ENCODE measurements around the gene CDH15. TPM values are rescaled to one million over a fixed set of nuclear protein-coding genes. Genes with fewer than 3 reads are reported as not detected.
"Not testable (repeated sequence)": the region's sequence is repeated elsewhere in the genome, so short reads cannot be mapped to it uniquely, and the experiment has no call there.

Gene CDH15
- polyA plus RNA-seq, 1 donor: 217 TPM

GRCh38 chr16:89172528-89173173, 1.1 kb downstream of the CDH15 start:
- DNase-seq (ENCODE audit: low read depth): no peak

DNA sequence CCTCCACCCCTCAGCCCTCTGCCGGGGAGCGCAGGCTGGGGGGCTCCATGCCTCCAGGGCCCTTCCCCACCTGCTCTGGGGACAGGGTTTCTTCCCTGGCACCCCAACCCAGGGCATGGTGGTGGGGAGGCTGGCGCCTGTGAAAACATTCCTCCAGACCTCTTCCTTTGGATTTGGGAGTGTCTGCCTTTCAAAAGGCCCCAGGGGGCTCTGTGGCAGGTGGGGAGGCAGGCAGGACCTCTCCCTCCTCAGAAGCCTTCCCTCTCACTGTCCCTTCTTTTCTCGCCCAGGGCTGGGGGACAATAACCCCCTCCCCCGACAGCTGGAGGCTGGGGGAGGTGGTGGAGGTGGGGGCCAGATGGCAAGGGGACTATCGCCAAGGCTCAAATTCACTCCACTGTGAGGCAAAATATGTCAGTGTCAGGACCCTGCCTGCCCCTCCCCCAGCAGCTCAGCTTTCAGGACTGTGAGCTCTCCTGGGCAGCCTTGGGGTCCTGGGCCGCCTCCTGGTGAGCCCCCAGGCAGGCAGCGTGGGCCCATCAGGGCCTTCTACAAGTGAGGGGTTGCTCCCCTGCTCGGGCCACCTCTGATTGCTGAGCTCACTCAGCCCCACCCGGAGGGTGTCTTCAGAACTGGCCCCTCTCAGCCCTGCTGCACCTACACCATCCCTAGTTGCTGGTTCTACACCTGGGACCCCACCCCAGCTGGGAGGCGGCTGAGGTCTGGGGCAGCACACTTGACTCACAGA, 1.8 kb downstream of the CDH15 start:
- DNase-seq (ENCODE audit: low read depth): no peak

GRCh38 chr16:89174055-89174827, 2.7 kb downstream of the CDH15 start:
- no peak for DNase-seq (ENCODE audit: low read depth)

DNA sequence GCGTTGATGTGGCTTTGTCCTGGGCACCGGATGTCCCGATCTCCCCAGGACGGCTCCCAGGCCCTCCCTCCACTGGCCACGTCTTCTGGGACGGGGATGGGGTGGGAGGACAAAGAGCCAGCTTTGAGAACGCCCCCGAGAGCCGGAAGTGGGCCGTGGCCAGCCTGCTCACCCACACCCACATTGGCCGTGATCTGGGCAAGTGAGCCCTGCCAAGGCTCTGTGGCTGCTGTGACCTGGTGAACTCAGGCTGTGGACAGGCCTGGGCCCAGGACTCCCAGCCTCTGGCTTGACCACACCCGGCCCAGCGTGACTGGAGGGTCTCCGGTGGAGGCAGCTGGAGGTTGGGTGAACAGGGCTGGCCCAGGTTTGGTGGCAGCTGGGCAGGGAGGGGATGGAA, 3.3 kb downstream of the CDH15 start:
- no peak for DNase-seq (ENCODE audit: low read depth)

DNA sequence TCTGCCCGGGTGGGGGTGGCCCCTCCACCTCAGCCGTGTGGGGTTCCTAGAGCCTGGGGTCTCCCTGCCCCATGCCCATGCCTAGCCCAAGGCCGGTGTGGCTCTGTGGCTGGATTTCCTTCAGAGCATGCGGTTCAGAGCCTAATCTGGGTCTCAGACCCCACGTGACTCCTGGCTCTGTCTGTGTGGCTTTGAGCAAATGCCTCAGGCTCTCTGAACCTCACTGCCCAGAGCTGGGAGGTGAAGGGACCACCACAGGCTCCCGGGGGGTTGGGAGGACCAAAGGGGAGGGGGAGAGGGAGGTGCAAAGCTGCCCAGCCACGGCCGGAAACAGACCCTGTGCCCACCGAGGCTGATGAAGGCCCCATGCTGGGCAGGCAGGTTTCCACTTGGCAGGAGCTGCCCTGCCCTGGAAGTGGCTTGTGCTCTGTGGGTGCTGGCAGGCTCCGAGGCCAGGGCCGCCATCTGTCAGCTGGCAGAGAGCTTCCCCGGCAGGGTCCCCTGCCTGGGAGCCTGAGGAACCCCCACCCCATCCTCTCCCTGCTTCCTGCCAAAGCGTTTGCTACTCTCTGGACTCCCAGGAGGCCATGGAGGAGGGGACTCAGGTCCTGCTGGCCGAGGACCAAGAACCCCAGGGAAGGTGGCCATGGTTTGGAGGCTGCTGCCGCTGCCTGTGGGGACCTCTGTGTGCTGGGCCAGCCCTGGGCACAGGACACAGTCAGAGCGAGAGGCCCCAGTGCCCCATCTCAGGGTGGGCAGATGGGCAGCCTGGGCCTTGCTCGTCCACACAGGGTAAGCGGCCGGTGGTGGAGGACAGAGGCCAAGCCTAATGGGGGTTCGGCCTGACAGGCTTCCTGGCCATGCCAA, 4.0 kb downstream of the CDH15 start:
- no peak for DNase-seq (ENCODE audit: low read depth)

GRCh38 chr16:89176147-89176690, 4.7 kb downstream of the CDH15 start:
- DNase-seq (ENCODE audit: low read depth): no peak

DNA sequence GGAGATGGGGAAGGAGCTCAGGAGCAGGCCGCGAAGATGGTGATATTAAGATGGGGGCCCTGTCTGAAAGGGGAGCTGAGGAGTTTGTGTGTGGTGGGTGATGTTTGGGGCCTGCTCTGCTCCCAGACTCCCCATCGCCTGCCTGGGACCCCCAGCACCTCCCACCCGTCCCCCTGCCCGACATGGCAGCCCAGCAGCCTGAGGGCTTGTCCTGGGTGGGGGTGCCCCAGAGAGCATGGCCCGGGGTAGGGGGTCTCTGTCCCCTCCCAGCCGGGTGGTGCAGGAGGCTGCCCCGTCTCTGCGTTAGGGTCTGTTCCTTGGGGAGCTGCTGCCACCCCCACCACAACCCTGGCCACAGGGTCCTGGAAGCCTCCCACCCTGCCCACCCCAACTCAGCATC, 5.2 kb downstream of the CDH15 start:
- no peak for DNase-seq (ENCODE audit: low read depth)

- no peak for DNase-seq (ENCODE audit: low read depth)
These were observed 6.0 kb downstream of the CDH15 start for GRCh38 chr16:89177501-89177900.

DNA sequence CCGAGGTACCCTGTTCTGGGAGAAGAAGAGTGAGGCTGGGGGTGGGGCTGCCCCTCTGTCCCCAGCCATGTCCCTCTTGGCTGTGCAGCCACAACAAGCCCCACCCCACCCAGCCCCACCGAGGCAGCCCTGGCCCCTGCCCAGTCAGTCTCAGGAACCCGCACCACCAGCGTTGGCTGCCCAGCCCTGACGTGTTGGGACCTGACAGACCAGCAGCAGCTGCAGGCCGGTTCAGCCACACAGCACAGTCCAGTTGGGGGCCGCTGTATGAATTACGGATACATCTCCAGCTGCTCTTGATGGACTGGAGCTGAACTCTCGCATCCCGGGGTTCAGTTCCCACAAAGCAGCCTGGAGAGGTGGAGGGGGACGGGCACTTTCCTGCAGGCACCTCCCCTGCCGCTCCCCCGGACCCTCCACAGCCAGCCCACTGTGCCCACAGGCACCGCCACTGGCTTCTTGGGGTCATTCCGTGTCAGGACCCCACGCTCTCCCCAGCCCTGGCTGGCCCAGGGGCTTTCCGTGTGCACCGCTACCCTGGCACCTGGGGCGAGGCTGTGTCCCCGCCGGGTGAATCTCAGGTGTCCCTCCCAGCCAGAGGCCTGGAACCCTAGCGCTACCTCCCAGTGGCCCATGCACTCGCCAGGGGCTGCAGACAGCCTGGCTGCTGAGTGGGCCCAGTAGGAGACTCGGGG, 7.1 kb downstream of the CDH15 start:
- no peak for DNase-seq (ENCODE audit: low read depth)

DNA sequence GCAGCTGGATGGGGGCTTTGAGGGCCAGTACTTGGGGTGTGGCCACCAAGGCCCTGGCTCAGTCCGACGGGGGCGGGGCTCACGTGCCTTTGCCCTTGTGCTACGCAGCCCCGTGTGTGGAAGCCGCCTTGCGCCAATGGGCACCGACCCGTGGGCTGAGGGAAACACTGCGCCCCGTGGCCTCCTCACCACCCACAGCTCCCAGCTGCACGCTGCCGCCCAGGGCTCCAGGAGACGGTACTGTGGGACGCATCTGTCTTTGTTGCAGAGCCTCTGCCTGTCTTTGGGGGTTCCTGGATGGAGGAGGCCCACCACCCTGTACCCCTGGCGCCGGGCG, 7.6 kb downstream of the CDH15 start:
- DNase-seq (ENCODE audit: low read depth): no peak

GRCh38 chr16:89179656-89180315, 8.2 kb downstream of the CDH15 start:
- DNase-seq (ENCODE audit: low read depth): no peak

- no peak for DNase-seq (ENCODE audit: low read depth)
These were observed 11.9 kb downstream of the CDH15 start for GRCh38 chr16:89183463-89183862.

DNA sequence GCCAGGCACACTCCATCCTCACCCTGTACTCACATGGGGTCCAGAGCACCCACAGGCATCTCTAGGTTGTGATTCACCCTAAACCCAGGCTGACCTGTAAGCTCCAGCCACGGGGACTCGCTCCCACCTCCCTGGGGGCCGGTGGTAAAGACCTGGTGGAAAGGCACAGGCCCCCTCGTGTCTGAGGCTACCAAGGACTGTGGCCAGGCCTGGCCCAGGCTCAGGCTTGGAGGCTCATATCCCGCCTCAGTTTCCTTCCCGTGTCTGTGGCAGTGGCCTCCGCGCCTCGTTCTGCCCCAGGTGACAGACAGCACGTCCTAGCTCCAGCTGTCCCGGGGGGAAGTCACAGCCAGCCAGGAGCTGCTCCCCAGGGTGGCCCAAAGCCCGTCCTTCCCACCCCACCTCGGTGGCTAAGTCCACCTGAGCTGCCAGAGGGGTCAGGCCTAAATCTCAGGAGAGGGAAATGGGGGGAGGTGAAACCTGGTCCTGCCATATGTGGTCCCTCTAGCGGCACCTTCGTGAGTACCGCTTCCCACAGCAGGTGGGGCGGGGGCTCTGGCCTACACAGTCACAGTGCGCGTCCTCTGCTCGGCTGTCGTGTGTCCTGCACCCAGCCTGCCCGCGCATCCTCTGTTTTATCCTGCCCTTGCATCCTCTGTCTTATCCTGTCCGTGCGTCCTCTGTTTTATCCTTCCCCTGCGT, 12.6 kb downstream of the CDH15 start:
- DNase-seq (ENCODE audit: low read depth): no peak

- no peak for DNase-seq (ENCODE audit: low read depth)
These were observed 13.1 kb downstream of the CDH15 start for GRCh38 chr16:89184677-89184932.

DNA sequence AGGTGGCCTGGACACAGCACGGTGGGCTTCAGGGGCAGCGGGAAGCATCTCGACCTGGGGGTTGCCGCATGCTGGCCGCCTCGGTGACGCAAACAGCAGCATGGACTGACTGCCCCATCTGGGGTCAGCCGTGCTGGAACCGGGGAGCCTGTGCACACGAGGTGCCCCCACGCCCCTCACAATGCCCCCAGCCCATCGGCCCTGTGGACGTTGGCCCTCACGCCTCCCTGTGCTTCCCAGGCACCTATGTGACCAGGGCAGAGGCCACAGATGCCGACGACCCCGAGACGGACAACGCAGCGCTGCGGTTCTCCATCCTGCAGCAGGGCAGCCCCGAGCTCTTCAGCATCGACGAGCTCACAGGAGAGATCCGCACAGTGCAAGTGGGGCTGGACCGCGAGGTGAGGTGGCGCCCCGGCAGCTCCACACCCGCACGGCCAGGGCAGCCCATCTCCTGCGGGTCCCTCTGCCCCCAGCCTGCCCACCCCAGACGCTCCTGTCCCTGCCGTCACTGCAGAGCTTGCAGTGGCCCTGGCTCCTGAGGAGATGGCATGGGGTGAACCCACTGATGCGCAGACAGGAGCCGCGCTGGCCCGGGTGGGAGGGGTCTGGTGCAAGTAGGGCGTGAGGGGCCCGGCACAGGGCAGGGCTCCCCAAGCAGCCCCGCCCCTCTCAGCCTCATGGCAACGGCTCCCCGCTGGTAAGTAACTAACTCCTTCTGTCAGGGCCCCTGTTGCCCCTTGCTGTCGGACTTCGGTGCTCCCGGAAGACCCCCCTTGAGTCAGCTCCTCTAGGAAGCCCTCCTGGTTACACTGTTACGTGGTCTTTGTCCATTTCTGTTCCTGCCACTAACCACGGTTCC, 13.6 kb downstream of the CDH15 start:
- no peak for DNase-seq (ENCODE audit: low read depth)

GRCh38 chr16:89185887-89186592, 14.5 kb downstream of the CDH15 start:
- not testable (repeated sequence) for DNase-seq (ENCODE audit: low read depth)

DNA sequence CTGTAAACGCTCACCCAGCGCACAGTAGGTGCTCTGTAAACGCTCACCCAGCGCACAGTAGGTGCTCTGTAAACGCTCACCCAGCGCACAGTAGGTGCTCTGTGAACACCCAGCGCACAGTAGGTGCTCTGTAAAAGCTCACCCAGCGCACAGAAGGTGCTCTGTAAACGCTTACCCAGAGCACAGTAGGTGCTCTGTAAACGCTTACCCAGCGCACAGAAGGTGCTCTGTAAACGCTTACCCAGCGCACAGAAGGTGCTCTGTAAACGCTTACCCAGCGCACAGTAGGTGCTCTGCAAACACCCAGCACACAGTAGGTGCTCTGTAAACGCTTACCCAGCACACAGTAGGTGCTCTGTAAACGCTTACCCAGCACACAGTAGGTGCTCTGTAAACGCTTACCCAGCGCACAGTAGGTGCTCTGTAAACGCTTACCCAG, 15.1 kb downstream of the CDH15 start:
- DNase-seq (ENCODE audit: low read depth): not testable (repeated sequence)

- no peak for DNase-seq (ENCODE audit: low read depth)
These were observed 15.7 kb downstream of the CDH15 start for GRCh38 chr16:89187032-89187769.
